ENCODE measurements around the gene CFAP100. TPM values are rescaled to one million over a fixed set of nuclear protein-coding genes. Genes with fewer than 3 reads are reported as not detected.

The CFAP100 gene
- polyA plus RNA-seq, 3 donors, result not detected

- TF ChIP-seq CTCF (IDR thresholded peaks at IDR 0.05), result no peak
- Mint-ChIP-seq H3K27ac (peak overlapping the region in 1 of 7 donors; percentile 24), H3K4me3 (no peak overlapping the region), H3K36me3 (peaks cover 79 to 93% of the 10 kb centered on the region in 2 donors), H3K9me3 (peaks cover 0 to 3% (median 0%) of the 10 kb centered on the region in 7 donors), H3K4me1 (peaks cover 5% of the 10 kb centered on the region), H3K27me3 (ENCODE audit: low read depth in 3 of 3) (peaks cover 0 to 4% (median 0%) of the 10 kb centered on the region in 3 donors)
- no peak overlapping the region for H3K4me2 ChIP-seq (replicated peaks; ENCODE audit: extremely low read depth, low read length, poor library complexity, severe bottlenecking)
- H4K20me1 ChIP-seq (ENCODE audit: insufficient read depth, low read length), result peaks cover 15% of the 10 kb centered on the region
- no peaks in the 10 kb centered on the region for H3K79me2 ChIP-seq (ENCODE audit: insufficient read depth, low read length)
- H3K4me3 ChIP-seq (replicated peaks in 1 of 3; ENCODE audit: low read depth in 2 of 3, low read length in 3 of 3), result no peak overlapping the region
- H3K27ac ChIP-seq (ENCODE audit: low read depth in 1 of 2, low read length in 2 of 2), result no peak overlapping the region
- peaks cover 60 to 94% of the 10 kb centered on the region in 2 donors for H3K36me3 ChIP-seq (replicated peaks in 1 of 2; ENCODE audit: control insufficient read depth in 1 of 2, insufficient read depth in 2 of 2, low read length in 2 of 2)
- intact Hi-C loops (cut with micrococcal nuclease), result no loop called here
- no peak for DNase-seq
- no peak overlapping the region for H2AFZ ChIP-seq (ENCODE audit: insufficient read depth, low read depth, low read length, poor library complexity, severe bottlenecking)
- 94% methylated on average over 9 of the region's 10 CpGs for WGBS (ENCODE audit: insufficient coverage)
- no peak overlapping the region for H3K9ac ChIP-seq (ENCODE audit: insufficient read depth, low read length, poor library complexity, severe bottlenecking)
- H3K4me1 ChIP-seq (ENCODE audit: control insufficient read depth in 1 of 2, insufficient read depth in 2 of 2, low read length in 2 of 2), result no peaks in the 10 kb centered on the region
- no peaks in the 10 kb centered on the region for H3K27me3 ChIP-seq (ENCODE audit: control insufficient read depth in 2 of 2, insufficient read depth in 2 of 2, low read length in 2 of 2)
- no peaks in the 10 kb centered on the region for H3K9me3 ChIP-seq (replicated peaks in 1 of 2; ENCODE audit: control insufficient read depth in 1 of 2, insufficient read depth in 1 of 2, low read length in 2 of 2)
Measured at GRCh38 chr3:126438746-126439145, 44.0 kb downstream of the CFAP100 start.

GRCh38 chr3:126439346-126439967 lies 44.7 kb downstream of the CFAP100 start:
- intact Hi-C loops (cut with micrococcal nuclease), result no loop called here
- Mint-ChIP-seq H3K36me3 (peaks cover 75 to 87% of the 10 kb centered on the region in 2 donors), H3K27ac (peak overlapping the region in 2 of 7 donors; percentile 57 to 60), H3K4me1 (peaks cover 5% of the 10 kb centered on the region), H3K27me3 (ENCODE audit: low read depth in 3 of 3) (peaks cover 0 to 4% (median 0%) of the 10 kb centered on the region in 3 donors), H3K4me3 (no peak overlapping the region), H3K9me3 (peaks cover 0 to 3% (median 0%) of the 10 kb centered on the region in 7 donors)
- no peaks in the 10 kb centered on the region for H3K9me3 ChIP-seq (replicated peaks in 1 of 2; ENCODE audit: control insufficient read depth in 1 of 2, insufficient read depth in 1 of 2, low read length in 2 of 2)
- no peak overlapping the region for H3K27ac ChIP-seq (ENCODE audit: low read depth in 1 of 2, low read length in 2 of 2)
- no peaks in the 10 kb centered on the region for H3K79me2 ChIP-seq (ENCODE audit: insufficient read depth, low read length)
- H2AFZ ChIP-seq (ENCODE audit: insufficient read depth, low read depth, low read length, poor library complexity, severe bottlenecking), result no peak overlapping the region
- H4K20me1 ChIP-seq (ENCODE audit: insufficient read depth, low read length), result peaks cover 15% of the 10 kb centered on the region
- no peaks in the 10 kb centered on the region for H3K4me1 ChIP-seq (ENCODE audit: control insufficient read depth in 1 of 2, insufficient read depth in 2 of 2, low read length in 2 of 2)
- no peak overlapping the region for H3K4me2 ChIP-seq (replicated peaks; ENCODE audit: extremely low read depth, low read length, poor library complexity, severe bottlenecking)
- peaks cover 60 to 92% of the 10 kb centered on the region in 2 donors for H3K36me3 ChIP-seq (replicated peaks in 1 of 2; ENCODE audit: control insufficient read depth in 1 of 2, insufficient read depth in 2 of 2, low read length in 2 of 2)
- no peak for TF ChIP-seq CTCF (IDR thresholded peaks at IDR 0.05)
- no peak overlapping the region for H3K9ac ChIP-seq (ENCODE audit: insufficient read depth, low read length, poor library complexity, severe bottlenecking)
- 96% methylated on average over 15 of the region's 15 CpGs for WGBS (ENCODE audit: insufficient coverage)
- H3K27me3 ChIP-seq (ENCODE audit: control insufficient read depth in 2 of 2, insufficient read depth in 2 of 2, low read length in 2 of 2), result no peaks in the 10 kb centered on the region
- no peak for DNase-seq
- H3K4me3 ChIP-seq (replicated peaks in 1 of 3; ENCODE audit: low read depth in 2 of 3, low read length in 3 of 3), result no peak overlapping the region

Data from CD14-positive monocyte (primary cell).